Activated CD8-positive, alpha-beta T cell treated with anti-CD3 and anti-CD28 coated beads for 36 hours (primary cell): ENCODE data around the gene ARPC3. TPM values are rescaled to one million over a fixed set of nuclear protein-coding genes. Genes with fewer than 3 reads are reported as not detected.
A peak's percentile ranks its signal among the peaks of the same experiment; 100 is the strongest.
"Not testable (repeated sequence)": the region's sequence is repeated elsewhere in the genome, so short reads cannot be mapped to it uniquely, and the experiment has no call there.

Source experiments
- ATAC-seq: fragments of 200-7000 bp; cut with Tn5 transposase; one replicate; pipeline ENCODE4 v1.10.0; 2021; ENCODE audit warnings: mild to moderate bottlenecking, moderate library complexity
- CTCF ChIA-PET: fragments of 350-600 bp; sonication (Branson Sonifier 250); formaldehyde crosslinking; loops from one replicate; lab custom pipeline; 2021; ENCODE audit warnings: antibody characterized with exemption; lab: Charles Lee
- POLR2A ChIA-PET: fragments of 350-600 bp; sonication (Branson Sonifier 250); formaldehyde crosslinking; loops from one replicate; lab custom pipeline; 2021; ENCODE audit warnings: antibody characterized with exemption; lab: Charles Lee
- DNase-seq: peaks from one replicate; pipeline ENCODE4 v3.0.0-alpha.2; 2020
- H3K27ac Mint-ChIP-seq: one replicate; pipeline ENCODE4 v1.8.0; 2021; ENCODE audit warnings: mild to moderate bottlenecking, mixed read lengths
- H3K27me3 Mint-ChIP-seq: one replicate; pipeline ENCODE4 v1.8.0; 2021; ENCODE audit warnings: mixed read lengths
- H3K36me3 Mint-ChIP-seq: one replicate; pipeline ENCODE4 v1.8.0; 2021; ENCODE audit warnings: low read depth, mixed read lengths
- H3K4me1 Mint-ChIP-seq: one replicate; pipeline ENCODE4 v1.8.0; 2021; ENCODE audit warnings: low read depth, mixed read lengths
- H3K4me3 Mint-ChIP-seq: one replicate; pipeline ENCODE4 v1.8.0; 2021; ENCODE audit warnings: mild to moderate bottlenecking, moderate library complexity, mixed read lengths
- H3K9me3 Mint-ChIP-seq: one replicate; pipeline ENCODE4 v1.8.0; 2021; ENCODE audit warnings: mixed read lengths
- CTCF ChIP-seq: fragments of 200-600 bp; IDR thresholded peaks from one replicate; pipeline ENCODE4 v1.8.0; 2022; ENCODE audit warnings: antibody characterized with exemption, mild to moderate bottlenecking
- intact Hi-C: fragments of 100-400 bp; cut with micrococcal nuclease; formaldehyde crosslinking; loops from one replicate; pipeline ENCODE4 v1.10.0; 2022
- total RNA-seq, 2 experiments: library from RNA; stranded (reverse); gene quantifications; one replicate each; pipeline ENCODE4 v1.2.3, GENCODE V29; 2021

Gene ARPC3
- total RNA-seq, 2 experiments from 2014 or later = 229 to 240 TPM

GRCh38 chr12:110421159-110421661, 28.9 kb downstream of the ARPC3 start:
- Mint-ChIP-seq H3K27me3 (no peaks in the 10 kb centered on the region), H3K4me1 (no peaks in the 10 kb centered on the region), H3K27ac (no peak overlapping the region), H3K36me3 (no peaks in the 10 kb centered on the region), H3K9me3 (no peaks in the 10 kb centered on the region), H3K4me3 (no peak overlapping the region)
- CTCF ChIA-PET = interaction anchor here (0.6 to 3.6 kb wide), 3 partner anchors 10 to 1231 kb away, joined by 3 to 33 read pairs (median 3); no protein-coding TSS in a partner anchor
- intact Hi-C loops = no loop called here
- DNase-seq (no peak), ATAC-seq (no peak)
- no peak for TF ChIP-seq CTCF
- POLR2A ChIA-PET = no interaction called here

GRCh38 chr12:110420644-110421043, 29.5 kb downstream of the ARPC3 start:
- H3K27ac Mint-ChIP-seq, intact Hi-C loops: not testable (repeated sequence)

GRCh38 chr12:110417113-110417512, 33.0 kb downstream of the ARPC3 start:
- H3K9me3 Mint-ChIP-seq, H3K36me3 Mint-ChIP-seq, H3K27ac Mint-ChIP-seq, ATAC-seq, H3K4me3 Mint-ChIP-seq, DNase-seq, H3K27me3 Mint-ChIP-seq, intact Hi-C loops, H3K4me1 Mint-ChIP-seq: not testable (repeated sequence)
- CTCF ChIA-PET = interaction anchor here (1.6 to 1.8 kb wide), 2 partner anchors 14 to 30 kb away, joined by 4 to 8 read pairs; no protein-coding TSS in a partner anchor
- POLR2A ChIA-PET = interaction anchor here (0.6 to 1.2 kb wide), 2 partner anchors 15 to 19 kb away, joined by 3 to 7 read pairs; no protein-coding TSS in a partner anchor

More at GRCh38 chr12:110420644-110421043, 29.5 kb downstream of the ARPC3 start:
- H3K4me3 Mint-ChIP-seq, H3K36me3 Mint-ChIP-seq, H3K27me3 Mint-ChIP-seq, H3K4me1 Mint-ChIP-seq, ATAC-seq, DNase-seq, POLR2A ChIA-PET, H3K9me3 Mint-ChIP-seq: not testable (repeated sequence)
- CTCF ChIA-PET = interaction anchor here (1.2 to 3.6 kb wide), 2 partner anchors 10 to 315 kb away, joined by 3 to 33 read pairs; no protein-coding TSS in a partner anchor

GRCh38 chr12:110410086-110410485, 40.1 kb downstream of the ARPC3 start:
- POLR2A ChIA-PET = not testable (repeated sequence)

GRCh38 chr12:110405126-110405662, 44.9 kb downstream of the ARPC3 start:
- H3K27ac Mint-ChIP-seq, ATAC-seq, H3K27me3 Mint-ChIP-seq, H3K4me3 Mint-ChIP-seq, H3K9me3 Mint-ChIP-seq, intact Hi-C loops, DNase-seq: not testable (repeated sequence)
- ChIA-PET POLR2A (interaction anchor here (1.1 kb wide), 1 partner anchor 45 kb away, joined by 3 read pairs; the partner anchor contains the start of gene ARPC3), CTCF (interaction anchor here (0.8 to 3.8 kb wide), 2 partner anchors 26 to 45 kb away, joined by 3 to 20 read pairs; partner anchors contain the start of gene ARPC3)
- H3K4me1 Mint-ChIP-seq = peaks cover 17% of the 10 kb centered on the region
- H3K36me3 Mint-ChIP-seq = peaks cover 16% of the 10 kb centered on the region

More at GRCh38 chr12:110410086-110410485, 40.1 kb downstream of the ARPC3 start:
- H3K27ac Mint-ChIP-seq, H3K27me3 Mint-ChIP-seq, intact Hi-C loops, ATAC-seq, CTCF ChIA-PET, H3K36me3 Mint-ChIP-seq, DNase-seq, H3K4me1 Mint-ChIP-seq, H3K9me3 Mint-ChIP-seq, H3K4me3 Mint-ChIP-seq: not testable (repeated sequence)

- no peaks in the 10 kb centered on the region for H3K27me3 Mint-ChIP-seq
- DNase-seq (peak; percentile 86), ATAC-seq (peak; percentile 76)
- intact Hi-C loops = no loop called here
- ChIA-PET POLR2A (interaction anchor here (0.7 to 1.4 kb wide), 3 partner anchors 25 to 175 kb away, joined by 3 read pairs; partner anchors contain the start of gene ARPC3), CTCF (interaction anchor here (0.8 to 3.8 kb wide), 2 partner anchors 27 to 46 kb away, joined by 3 to 20 read pairs; partner anchors contain the start of gene ARPC3)
- H3K36me3 Mint-ChIP-seq = peaks cover 25% of the 10 kb centered on the region
- H3K4me1 Mint-ChIP-seq = peaks cover 24% of the 10 kb centered on the region
- H3K4me3 Mint-ChIP-seq = peak overlapping the region; percentile 100
- no peaks in the 10 kb centered on the region for H3K9me3 Mint-ChIP-seq
- peak overlapping the region; percentile 100 for H3K27ac Mint-ChIP-seq
- no peak for TF ChIP-seq CTCF
Observed at GRCh38 chr12:110403976-110404682, 46.0 kb downstream of the ARPC3 start.
